Body of pancreas (tissue), 4 donors: ENCODE measurements around the gene ENAH. TPM values are rescaled to one million over a fixed set of nuclear protein-coding genes. Genes with fewer than 3 reads are reported as not detected.
"Not testable (repeated sequence)": the region's sequence is repeated elsewhere in the genome, so short reads cannot be mapped to it uniquely, and the experiment has no call there.

Experiments used
- ATAC-seq: fragments of 150-250 bp; one replicate; pipeline ENCODE4 v1.9.1; 2016
- DNase-seq, 4 donors: peaks; one replicate each; pipeline ENCODE4 v3.0.0-alpha.2; 2019
- H3K27ac ChIP-seq, 4 donors: fragments of 200-600 bp; sonication (generic); 1 replicate in 3 of 4; 2 replicates in 1 of 4; pipeline versions ENCODE4 v1.5.1 to v1.6.1; 2016 to 2019; ENCODE audit warnings: mild to moderate bottlenecking in 1 of 4, mixed read lengths in 1 of 4, moderate library complexity in 1 of 4
- H3K27me3 ChIP-seq, 2 donors: fragments of 200-600 bp; sonication (generic); one replicate each; pipeline ENCODE4 v1.6.0; 2016; ENCODE audit warnings: mild to moderate bottlenecking in 1 of 2
- H3K36me3 ChIP-seq, 2 donors: fragments of 200-600 bp; sonication (generic); replicated peaks in 1 of 2; 2 replicates each; pipeline ENCODE4 v1.5.1; 2016; ENCODE audit warnings: low read depth in 2 of 2; ENCODE audit not compliant: insufficient read depth in 1 of 2
- H3K4me1 ChIP-seq: fragments of 200-600 bp; sonication (generic); one replicate; pipeline ENCODE4 v1.6.0; 2016
- H3K4me3 ChIP-seq, 2 donors: fragments of 200-600 bp; sonication (generic); 1 replicate in 1 of 2; 2 replicates in 1 of 2; pipeline ENCODE4 v1.5.1; 2016 to 2019
- H3K9me3 ChIP-seq, 3 donors: fragments of 200-600 bp; sonication (generic); 1 replicate in 2 of 3; 2 replicates in 1 of 3; pipeline ENCODE4 v1.5.1; 2016
- CTCF ChIP-seq, 7 experiments: fragments of 450-650 bp in 4 of 7; fragments of 200-600 bp in 3 of 7; sonication (generic) in 3 of 7; IDR thresholded peaks; one replicate each; pipeline ENCODE4 v1.5.1; 2016 to 2019; ENCODE audit warnings: antibody characterized with exemption in 7 of 7
- POLR2A ChIP-seq, 3 donors: fragments of 450-650 bp; IDR thresholded peaks; one replicate each; pipeline ENCODE4 v1.6.1; 2016; ENCODE audit warnings: antibody characterized with exemption in 3 of 3, mild to moderate bottlenecking in 2 of 3
- WGBS, 2 donors: methylation state at CpG; one replicate each; pipeline ENCODE4 v1.1.5; 2017; 5-methylcytosine and 5-hydroxymethylcytosine counted together
- intact Hi-C: fragments of 100-400 bp; cut with DNase I; formaldehyde crosslinking; loops from one replicate; pipeline ENCODE4 v1.15.1; 2023
- total RNA-seq, 2 donors: library from RNA; depleted of rRNA; stranded (reverse); fragments of >200 nt; gene quantifications; one replicate each; pipeline ENCODE4 v1.1.0, GENCODE V29; 2016

The ENAH gene
- total RNA-seq, 2 donors from 2014 or later = 21.1 to 28.8 TPM

DNA sequence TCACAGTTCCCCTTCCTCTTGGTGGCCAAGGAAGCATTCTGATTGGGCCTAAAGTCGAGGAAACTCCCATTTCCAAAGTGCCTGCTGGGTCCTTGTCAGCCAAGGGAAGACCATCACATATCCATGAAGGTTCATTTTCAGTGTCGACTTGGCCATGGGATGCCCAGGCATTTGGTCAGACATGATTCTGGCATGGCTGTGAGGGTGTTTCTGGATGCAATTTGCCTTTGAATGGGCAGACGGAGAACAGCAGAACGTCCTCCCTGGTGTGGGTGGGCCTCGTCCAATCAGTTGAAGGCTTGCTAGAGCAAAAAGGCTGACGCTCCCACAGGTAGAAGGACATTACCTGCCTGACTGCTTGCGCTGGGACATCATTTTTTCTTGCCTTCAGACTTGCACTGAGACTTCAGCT lies 176.8 kb downstream of the ENAH start:
- no peak overlapping the region for H3K27ac ChIP-seq
- WGBS, 2 donors = 80 to 83% methylated on average over 4 to 7 of the region's 7 CpGs
- peaks cover 14% of the 10 kb centered on the region for H3K4me1 ChIP-seq
- TF ChIP-seq POLR2A (IDR thresholded peaks at IDR 0.05) (no peak), CTCF (IDR thresholded peaks at IDR 0.05) (no peak)
- H3K4me3 ChIP-seq = no peak overlapping the region
- DNase-seq (no peak), ATAC-seq (no peak)
- H3K27me3 ChIP-seq = no peaks in the 10 kb centered on the region
- intact Hi-C loops = loop anchor here (5.0 kb wide), 1 partner anchor 496 kb away; no protein-coding TSS in a partner anchor
- no peaks in the 10 kb centered on the region for H3K36me3 ChIP-seq
- no peaks in the 10 kb centered on the region for H3K9me3 ChIP-seq

DNA sequence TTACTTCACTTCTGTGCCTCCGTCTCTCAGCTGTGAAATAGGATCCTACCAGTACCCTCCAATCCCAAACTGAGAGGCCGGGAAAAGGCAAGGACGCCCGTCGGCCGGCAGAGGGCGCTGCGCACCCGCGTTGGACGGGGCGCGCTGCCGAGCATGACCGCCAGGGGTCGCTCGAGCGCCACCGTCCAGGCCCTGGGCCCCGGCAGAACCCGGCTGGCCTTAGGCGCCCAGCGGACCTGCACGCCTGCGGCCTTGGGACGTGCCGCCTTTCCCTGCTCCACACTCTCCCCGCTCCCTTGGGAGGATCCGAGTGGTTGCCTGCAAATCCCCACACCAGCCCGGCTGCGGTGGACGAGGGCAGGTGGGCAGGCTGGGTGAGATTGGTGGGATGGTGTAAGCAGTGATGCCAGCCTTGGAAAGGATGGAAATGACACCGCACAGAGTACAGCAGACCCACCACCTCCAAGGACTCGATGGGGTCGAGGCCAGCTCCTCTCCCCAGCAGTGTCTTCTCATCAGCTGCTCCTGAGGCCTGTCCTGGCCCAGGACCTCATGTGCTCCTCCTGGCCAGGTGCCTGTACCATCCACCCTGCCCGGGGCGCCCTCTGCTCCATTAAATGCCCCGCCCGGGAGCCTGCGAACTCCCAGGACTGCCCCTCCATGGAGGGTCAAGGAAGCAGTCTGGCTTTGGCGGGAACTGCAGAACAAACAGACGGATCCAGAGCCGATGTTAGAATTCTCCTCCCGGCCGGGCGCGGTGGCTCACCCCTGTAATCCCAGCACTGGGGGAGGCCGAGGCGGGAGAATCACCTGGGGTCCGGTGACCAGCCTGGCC lies 177.7 kb downstream of the ENAH start:
- 28 to 41% methylated on average over 20 to 48 of the region's 50 CpGs for WGBS, 2 donors

GRCh38 chr1:225474439-225474985 lies 178.4 kb downstream of the ENAH start:
- TF ChIP-seq CTCF (IDR thresholded peaks at IDR 0.05) = no peak
- no peak for TF ChIP-seq POLR2A (IDR thresholded peaks at IDR 0.05)
- no peak for ATAC-seq
- DNase-seq = no peak
- Histone ChIP-seq H3K36me3 (no peaks in the 10 kb centered on the region), H3K4me1 (peaks cover 9% of the 10 kb centered on the region), H3K27me3 (no peaks in the 10 kb centered on the region), H3K9me3 (no peaks in the 10 kb centered on the region), H3K27ac (no peak overlapping the region), H3K4me3 (no peak overlapping the region)
- intact Hi-C loops = no loop called here
- 25 to 36% methylated on average over 9 to 13 of the region's 13 CpGs for whole genome bisulfite sequencing, 2 donors

More for the DNA sequence above, 177.7 kb downstream of the ENAH start:
- DNase-seq = peak; percentile 66 to 73 (median 68)
- intact Hi-C loops = loop anchor here (5.0 kb wide), 1 partner anchor 497 kb away; no protein-coding TSS in a partner anchor
- Histone ChIP-seq H3K4me1 (peaks cover 9% of the 10 kb centered on the region), H3K27ac (no peak overlapping the region), H3K36me3 (no peaks in the 10 kb centered on the region), H3K4me3 (no peak overlapping the region), H3K27me3 (no peaks in the 10 kb centered on the region), H3K9me3 (no peaks in the 10 kb centered on the region)
- ATAC-seq = peak; percentile 93
- TF ChIP-seq CTCF (IDR thresholded peaks at IDR 0.05) = peak; percentile 100
- no peak for TF ChIP-seq POLR2A (IDR thresholded peaks at IDR 0.05)

- whole genome bisulfite sequencing, 2 donors = 82 to 87% methylated on average over 24 to 26 of the region's 26 CpGs
- ATAC-seq, H3K4me3 ChIP-seq, intact Hi-C loops, H3K9me3 ChIP-seq, H3K27ac ChIP-seq, H3K36me3 ChIP-seq, DNase-seq, H3K4me1 ChIP-seq, H3K27me3 ChIP-seq: not testable (repeated sequence)
These were observed 179.1 kb downstream of the ENAH start for GRCh38 chr1:225473676-225474438.

- ATAC-seq, H3K4me1 ChIP-seq, H3K27me3 ChIP-seq, intact Hi-C loops, H3K9me3 ChIP-seq, DNase-seq, H3K27ac ChIP-seq, H3K36me3 ChIP-seq, H3K4me3 ChIP-seq: not testable (repeated sequence)
- 59 to 74% methylated on average over 7 to 8 of the region's 8 CpGs for WGBS, 2 donors
These were observed 179.7 kb downstream of the ENAH start for GRCh38 chr1:225473266-225473665.
